ENCODE measurements around the gene VANGL1. TPM values are rescaled to one million over a fixed set of nuclear protein-coding genes. Genes with fewer than 3 reads are reported as not detected.

VANGL1 gene
- total and polyA plus RNA-seq, 9 donors: 1.8 to 11.0 (median 8.8) TPM

GRCh38 chr1:115647047-115647446 lies 5.3 kb downstream of the VANGL1 start:
- H3K4me1 ChIP-seq (ENCODE audit: insufficient read depth): peaks cover 8% of the 10 kb centered on the region
- no peak for DNase-seq

DNA sequence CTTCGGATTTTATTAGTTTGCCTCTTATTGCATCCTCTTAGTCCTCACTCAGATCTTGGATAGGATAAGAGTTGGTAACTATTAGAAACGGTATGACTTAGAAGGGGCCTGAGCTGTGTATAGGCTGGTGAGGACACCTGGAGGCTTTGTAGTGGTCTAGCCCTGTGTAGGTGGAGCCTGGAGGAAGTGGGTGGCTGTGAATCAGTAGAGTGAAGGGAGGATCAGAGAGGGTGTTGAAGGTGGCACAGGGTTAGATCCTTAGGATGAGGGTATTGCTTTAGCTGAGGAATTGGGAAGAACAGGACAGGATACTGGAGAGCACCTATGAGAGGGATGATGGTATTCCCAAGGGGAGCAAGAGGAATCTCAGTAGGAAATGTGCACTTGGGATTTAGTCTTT lies 5.7 kb downstream of the VANGL1 start:
- Histone ChIP-seq H3K36me3 (no peaks in the 10 kb centered on the region), H3K4me3 (no peak overlapping the region), H3K4me1 (ENCODE audit: insufficient read depth) (peaks cover 8% of the 10 kb centered on the region), H3K9me3 (no peaks in the 10 kb centered on the region), H3K27me3 (no peaks in the 10 kb centered on the region), H3K27ac (no peak overlapping the region)
- DNase-seq: no peak
- TF ChIP-seq, protein P1, sequence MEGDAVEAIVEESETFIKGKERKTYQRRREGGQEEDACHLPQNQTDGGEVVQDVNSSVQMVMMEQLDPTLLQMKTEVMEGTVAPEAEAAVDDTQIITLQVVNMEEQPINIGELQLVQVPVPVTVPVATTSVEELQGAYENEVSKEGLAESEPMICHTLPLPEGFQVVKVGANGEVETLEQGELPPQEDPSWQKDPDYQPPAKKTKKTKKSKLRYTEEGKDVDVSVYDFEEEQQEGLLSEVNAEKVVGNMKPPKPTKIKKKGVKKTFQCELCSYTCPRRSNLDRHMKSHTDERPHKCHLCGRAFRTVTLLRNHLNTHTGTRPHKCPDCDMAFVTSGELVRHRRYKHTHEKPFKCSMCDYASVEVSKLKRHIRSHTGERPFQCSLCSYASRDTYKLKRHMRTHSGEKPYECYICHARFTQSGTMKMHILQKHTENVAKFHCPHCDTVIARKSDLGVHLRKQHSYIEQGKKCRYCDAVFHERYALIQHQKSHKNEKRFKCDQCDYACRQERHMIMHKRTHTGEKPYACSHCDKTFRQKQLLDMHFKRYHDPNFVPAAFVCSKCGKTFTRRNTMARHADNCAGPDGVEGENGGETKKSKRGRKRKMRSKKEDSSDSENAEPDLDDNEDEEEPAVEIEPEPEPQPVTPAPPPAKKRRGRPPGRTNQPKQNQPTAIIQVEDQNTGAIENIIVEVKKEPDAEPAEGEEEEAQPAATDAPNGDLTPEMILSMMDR (IDR thresholded peaks at IDR 0.05): no peak
- TF ChIP-seq POLR2A (IDR thresholded peaks at IDR 0.05) (no peak), EP300 (IDR thresholded peaks at IDR 0.05) (no peak)
- intact Hi-C loops (cut with DNase I): no loop called here
- 44 to 86% (median 84%) methylated on average over 2 of the region's 2 CpGs for WGBS, 3 donors

More at GRCh38 chr1:115647047-115647446, 5.3 kb downstream of the VANGL1 start:
- Histone ChIP-seq H3K36me3 (no peaks in the 10 kb centered on the region), H3K4me3 (no peak overlapping the region), H3K27me3 (no peaks in the 10 kb centered on the region), H3K9me3 (no peaks in the 10 kb centered on the region), H3K27ac (no peak overlapping the region)
- no peak for TF ChIP-seq POLR2A (IDR thresholded peaks at IDR 0.05)
- TF ChIP-seq EP300 (IDR thresholded peaks at IDR 0.05): no peak
- TF ChIP-seq, protein P1 (IDR thresholded peaks at IDR 0.05): no peak
- intact Hi-C loops (cut with DNase I): no loop called here
- WGBS, 3 donors: 74 to 81% (median 74%) methylated on average over 2 of the region's 2 CpGs

DNA sequence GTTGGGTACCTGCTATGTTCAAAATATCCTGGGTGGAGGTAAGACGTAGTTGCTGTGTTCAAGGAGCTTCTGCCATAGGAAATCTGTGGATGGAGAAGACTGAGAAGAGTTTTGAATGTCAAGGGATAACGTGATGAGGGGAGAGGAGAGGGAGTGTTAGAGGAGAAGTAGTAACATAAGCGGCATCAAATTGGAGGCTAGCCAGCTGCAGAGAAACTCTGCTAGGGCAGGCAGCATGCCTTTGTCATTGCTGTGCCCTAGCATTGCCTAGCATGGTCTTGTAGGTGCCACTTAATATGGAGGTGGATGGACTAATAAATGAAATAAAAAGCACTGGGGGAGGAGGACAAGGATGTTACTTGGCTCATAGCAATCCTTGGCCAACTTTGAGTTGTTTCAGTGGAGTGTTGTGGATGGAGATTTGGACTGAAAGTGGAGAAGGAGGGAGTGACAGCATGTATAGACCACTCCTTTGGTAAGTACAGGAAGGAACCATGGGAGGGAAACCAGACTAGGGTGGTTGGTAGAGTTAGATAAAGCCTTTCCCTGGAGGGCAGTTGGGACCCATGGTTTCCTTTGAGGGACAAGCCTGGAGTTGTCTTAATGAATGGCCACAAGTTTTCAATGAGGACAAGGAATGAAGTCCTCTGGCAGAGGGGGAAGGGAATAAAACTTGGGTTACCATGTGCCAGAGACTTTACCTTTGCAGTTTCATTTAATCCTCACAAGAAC lies 6.3 kb downstream of the VANGL1 start:
- intact Hi-C loops (cut with DNase I): no loop called here
- H3K36me3 ChIP-seq: no peaks in the 10 kb centered on the region
- WGBS, 3 donors: 83 to 94% (median 90%) methylated on average over 3 of the region's 3 CpGs
- H3K27ac ChIP-seq: no peak overlapping the region
- H3K27me3 ChIP-seq: no peaks in the 10 kb centered on the region
- H3K4me1 ChIP-seq (ENCODE audit: insufficient read depth): peaks cover 8% of the 10 kb centered on the region
- TF ChIP-seq POLR2A (IDR thresholded peaks at IDR 0.05) (no peak), EP300 (IDR thresholded peaks at IDR 0.05) (no peak)
- TF ChIP-seq, protein P1 (IDR thresholded peaks at IDR 0.05): no peak
- no peak overlapping the region for H3K4me3 ChIP-seq
- no peaks in the 10 kb centered on the region for H3K9me3 ChIP-seq
- no peak for DNase-seq

GRCh38 chr1:115648717-115649691 lies 7.2 kb downstream of the VANGL1 start:
- DNase-seq: no peak
- Histone ChIP-seq H3K4me1 (ENCODE audit: insufficient read depth) (peaks cover 8% of the 10 kb centered on the region), H3K27ac (peak overlapping the region in 1 of 2 donors; percentile 24), H3K9me3 (no peaks in the 10 kb centered on the region), H3K36me3 (no peaks in the 10 kb centered on the region), H3K4me3 (no peak overlapping the region), H3K27me3 (no peaks in the 10 kb centered on the region)
- intact Hi-C loops (cut with DNase I): no loop called here
- WGBS, 3 donors: 72 to 75% (median 73%) methylated on average over 13 of the region's 13 CpGs
- no peak for TF ChIP-seq EP300 (IDR thresholded peaks at IDR 0.05)
- TF ChIP-seq POLR2A (IDR thresholded peaks at IDR 0.05): no peak
- TF ChIP-seq, protein P1 (IDR thresholded peaks at IDR 0.05): no peak
